Activated effector memory CD4-positive, alpha-beta T cell treated with anti-CD3 and anti-CD28 coated beads, Interleukin-2, amount 50 U/mL, for 16 hours (primary cell): ENCODE results near the gene IL1R2.
"Not testable (repeated sequence)": the region's sequence is repeated elsewhere in the genome, so short reads cannot be mapped to it uniquely, and the experiment has no call there.

Experiments
- DNase-seq: peaks from one replicate; pipeline ENCODE4 v3.0.0-alpha.2; 2020

The IL1R2 gene

DNA sequence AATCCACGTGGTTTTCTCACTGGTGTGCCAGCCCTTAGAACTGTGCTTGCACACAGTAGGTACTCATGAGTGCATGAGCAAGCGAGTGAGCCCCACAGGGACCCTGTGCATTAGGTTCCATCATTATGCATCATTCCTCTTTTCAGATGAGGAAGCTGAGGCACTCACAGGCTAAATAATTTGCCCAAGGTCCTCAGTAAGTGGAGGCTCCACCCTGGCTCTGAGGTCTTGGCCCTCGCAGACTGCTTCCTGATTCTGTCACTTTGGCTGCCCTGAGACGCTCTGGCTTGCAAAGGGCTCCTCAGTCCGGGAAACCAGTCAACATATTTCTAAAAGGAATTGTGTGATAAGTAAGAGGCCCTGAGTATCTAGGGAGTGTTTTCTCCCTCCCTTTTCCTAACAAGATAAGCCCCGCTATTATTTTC, 71.7 kb downstream of the IL1R2 start:
- DNase-seq, result no peak

DNA sequence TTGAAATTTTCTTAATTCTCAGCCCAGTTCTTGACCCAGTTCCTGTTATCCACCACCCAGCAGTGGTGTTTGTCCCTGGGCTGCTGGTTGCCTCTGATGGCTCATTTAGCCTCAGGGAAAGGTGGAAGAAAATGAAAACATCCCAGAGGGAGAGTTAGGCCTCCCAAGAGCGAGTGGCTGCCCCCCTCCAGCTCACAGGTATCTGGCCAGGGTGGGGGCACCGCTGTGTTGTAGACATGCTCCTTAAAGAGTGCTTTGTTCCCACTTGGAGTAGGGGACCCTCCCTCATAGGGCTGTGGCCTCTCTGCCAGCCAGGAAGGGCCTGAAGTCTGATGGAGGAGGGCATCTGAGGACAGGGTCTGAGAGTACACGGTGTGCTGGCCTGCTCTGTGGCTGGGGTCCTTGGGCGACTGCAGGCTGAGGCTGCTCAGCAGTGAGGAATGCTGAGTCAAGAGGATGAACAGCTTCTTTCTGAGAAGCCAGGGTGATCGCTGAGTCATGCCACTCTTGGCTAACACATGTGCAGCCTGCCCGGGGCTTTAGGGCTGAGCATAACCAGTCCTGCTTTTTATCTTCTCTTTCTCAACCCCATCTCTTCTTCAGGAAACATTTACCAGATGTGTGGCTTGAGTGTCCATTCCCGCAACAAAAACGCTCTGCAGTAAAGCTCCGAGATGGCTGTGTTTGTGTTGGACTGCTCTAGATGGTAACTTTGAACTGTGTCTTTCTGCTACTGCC, 72.3 kb downstream of the IL1R2 start:
- peak; percentile 80 for DNase-seq

GRCh38 chr2:102064679-102065674, 73.2 kb downstream of the IL1R2 start:
- no peak for DNase-seq

GRCh38 chr2:102065675-102066252, 74.0 kb downstream of the IL1R2 start:
- DNase-seq, result no peak

DNA sequence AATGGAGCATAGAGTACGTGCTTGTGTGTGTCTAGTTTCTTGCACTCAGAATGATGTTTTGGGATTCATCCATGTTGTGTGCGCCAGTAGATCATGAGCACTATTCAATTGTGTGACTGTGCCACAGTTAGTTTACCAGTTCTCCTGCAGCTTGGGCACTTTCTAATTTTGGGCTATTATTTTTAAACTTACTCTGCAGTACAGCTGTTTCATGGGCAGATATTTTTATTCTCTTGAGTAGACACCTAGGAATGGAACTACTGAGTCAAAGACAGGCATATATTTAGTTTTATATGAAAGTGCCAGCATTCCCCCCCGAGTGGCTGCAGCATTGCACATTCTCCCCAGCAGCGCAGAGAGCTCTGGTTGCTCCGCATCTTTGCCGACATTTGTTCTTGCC, 74.8 kb downstream of the IL1R2 start:
- no peak for DNase-seq

GRCh38 chr2:102068126-102068525, 76.4 kb downstream of the IL1R2 start:
- not testable (repeated sequence) for DNase-seq

GRCh38 chr2:102069311-102069974, 77.7 kb downstream of the IL1R2 start:
- DNase-seq, result no peak

GRCh38 chr2:102070058-102070642, 78.4 kb downstream of the IL1R2 start:
- no peak for DNase-seq

DNA sequence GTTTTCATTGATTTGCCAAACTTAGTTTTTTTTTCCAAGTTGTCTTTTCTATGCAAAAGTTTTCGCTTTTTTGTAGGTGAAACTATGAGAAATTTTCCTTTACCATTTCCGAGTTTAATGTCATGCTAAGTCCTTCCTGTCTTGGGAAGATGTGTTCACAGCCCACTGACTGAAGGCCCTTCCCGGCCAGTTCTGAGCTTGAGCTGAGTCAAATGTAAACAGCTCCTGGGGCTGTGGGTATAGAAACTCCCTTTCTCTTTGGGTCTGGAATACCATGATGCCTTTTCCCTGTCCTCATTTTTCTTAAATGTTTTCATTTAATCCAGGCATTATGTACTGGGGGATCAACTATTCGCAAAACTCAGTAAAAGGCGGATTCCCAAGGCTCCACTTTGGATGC, 81.0 kb downstream of the IL1R2 start:
- no peak for DNase-seq

DNA sequence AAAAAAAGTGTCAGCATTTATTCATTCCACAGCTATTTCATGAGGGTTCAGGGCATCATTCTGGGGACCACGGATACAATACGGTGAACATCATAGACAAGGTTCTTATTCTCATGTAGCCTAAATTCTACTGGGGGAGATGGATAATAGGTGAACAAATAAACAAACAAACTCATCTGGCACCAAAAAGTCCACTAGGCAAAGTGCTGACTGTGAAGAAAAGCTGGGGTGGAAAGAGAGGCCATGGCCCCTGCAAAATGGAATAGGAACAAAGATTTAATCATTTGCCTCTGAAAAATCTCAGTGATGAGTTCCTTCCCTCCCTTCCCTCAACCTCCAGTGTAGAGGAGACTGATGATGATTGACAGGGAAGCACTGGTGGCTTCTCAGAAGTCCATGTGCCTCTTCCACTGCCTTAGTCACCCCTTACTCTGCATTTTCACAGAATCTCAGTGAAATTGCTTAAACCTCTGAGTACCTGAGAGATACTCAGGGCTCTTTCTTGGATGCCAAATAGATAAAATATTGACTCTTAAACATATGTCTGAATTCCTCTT, 81.5 kb downstream of the IL1R2 start:
- DNase-seq, result no peak

- DNase-seq, result no peak
These were observed 82.5 kb downstream of the IL1R2 start for GRCh38 chr2:102074152-102074783.

GRCh38 chr2:102075479-102075878, 83.7 kb downstream of the IL1R2 start:
- DNase-seq, result no peak

DNA sequence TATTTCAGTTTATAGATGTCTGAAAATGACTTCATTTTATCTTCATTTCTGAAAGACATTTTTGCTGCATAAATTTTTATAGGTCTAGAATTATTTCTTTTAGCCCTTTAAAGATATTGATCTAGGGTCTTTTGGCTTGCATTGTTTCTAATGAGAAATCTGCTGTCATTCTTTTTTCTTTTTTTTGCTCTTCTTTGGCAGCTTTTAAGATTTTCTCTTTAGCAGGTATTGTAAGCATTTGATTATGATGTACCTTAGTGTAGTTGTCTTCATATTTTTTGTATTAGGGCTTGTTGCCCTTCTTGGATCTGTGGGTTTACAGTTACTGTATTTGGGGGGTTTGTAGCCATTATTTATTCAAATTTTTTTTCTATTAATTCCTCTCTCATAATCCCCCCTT, 84.8 kb downstream of the IL1R2 start:
- no peak for DNase-seq
